ENCODE measurements around the gene GNAL.

Gene GNAL

DNA sequence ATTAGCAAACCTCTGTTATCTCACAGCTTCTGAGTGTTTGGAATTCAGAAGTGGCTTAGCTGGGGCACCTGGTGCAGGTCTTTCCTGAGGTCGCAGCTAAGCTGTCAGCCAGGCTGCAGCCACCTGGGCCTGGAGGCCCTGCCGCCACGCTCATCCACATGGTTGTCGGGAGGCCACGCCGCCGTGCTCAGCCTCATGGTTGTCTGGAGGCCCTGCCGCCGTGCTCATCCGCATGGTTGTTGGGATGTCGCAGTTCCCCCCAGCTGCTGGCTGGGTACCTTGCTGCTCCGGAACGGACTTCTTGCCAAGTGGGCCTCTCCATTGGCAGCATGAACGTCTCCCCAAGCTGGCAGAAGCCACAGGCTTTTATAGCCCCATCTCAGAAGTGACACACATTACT lies 243.3 kb downstream of the GNAL start:
- DNase-seq (ENCODE audit: extremely low spot score, insufficient read length, low read depth) (no peak), FAIRE-seq (no peak)

All from GM18507 (cell line).